Esophagus muscularis mucosa (tissue), 4 donors: ENCODE measurements around the gene SPATA46. TPM values are rescaled to one million over a fixed set of nuclear protein-coding genes. Genes with fewer than 3 reads are reported as not detected.

Source experiments
- DNase-seq: peaks from one replicate; pipeline ENCODE4 v3.0.0-alpha.2; 2017; ENCODE audit errors: extremely low spot score
- H3K27ac ChIP-seq, 4 donors: fragments of 200-600 bp; sonication (generic); replicated peaks in 1 of 4; 1 replicate in 3 of 4; 2 replicates in 1 of 4; pipeline ENCODE4 v1.5.1; 2016 to 2019; ENCODE audit warnings: mild to moderate bottlenecking in 1 of 4
- H3K27me3 ChIP-seq, 4 donors: fragments of 200-600 bp; sonication (generic); one replicate each; pipeline versions ENCODE4 v1.5.1 to v1.6.0; 2016 to 2019
- H3K36me3 ChIP-seq, 4 donors: fragments of 200-600 bp; sonication (generic); one replicate each; pipeline ENCODE4 v1.5.1; 2016 to 2019
- H3K4me1 ChIP-seq, 4 donors: fragments of 200-600 bp; sonication (generic); one replicate each; pipeline ENCODE4 v1.5.1; 2016 to 2019
- H3K4me3 ChIP-seq, 4 donors: fragments of 200-600 bp; sonication (generic); 1 replicate in 2 of 4; 2 replicates in 2 of 4; pipeline ENCODE4 v1.5.1; 2016 to 2019; ENCODE audit warnings: mild to moderate bottlenecking in 4 of 4, moderate library complexity in 1 of 4
- H3K9me3 ChIP-seq, 4 donors: fragments of 200-600 bp; sonication (generic); 1 replicate in 3 of 4; 2 replicates in 1 of 4; pipeline ENCODE4 v1.5.1; 2016 to 2019
- CTCF ChIP-seq, 3 experiments: fragments of 200-600 bp in 2 of 3; fragments of 450-650 bp in 1 of 3; sonication (generic) in 2 of 3; IDR thresholded peaks; one replicate each; pipeline ENCODE4 v1.5.1; 2017 to 2019; ENCODE audit warnings: antibody characterized with exemption in 3 of 3, mild to moderate bottlenecking in 2 of 3, moderate library complexity in 1 of 3
- EP300 ChIP-seq: sonication (generic); formaldehyde crosslinking; IDR thresholded peaks from one replicate; pipeline ENCODE4 v1.6.1; 2017; ENCODE audit warnings: antibody characterized with exemption
- POLR2A ChIP-seq: fragments of 450-650 bp; IDR thresholded peaks from one replicate; pipeline ENCODE4 v1.6.1; 2017; ENCODE audit warnings: antibody characterized with exemption, moderate library complexity, mild to moderate bottlenecking, low read depth
- POLR2AphosphoS5 ChIP-seq, 2 donors: sonication (generic); formaldehyde crosslinking; IDR thresholded peaks; one replicate each; pipeline ENCODE4 v1.6.1; 2017; ENCODE audit warnings: antibody characterized with exemption in 2 of 2
- WGBS: methylation state at CpG from one replicate; pipeline ENCODE4 v1.1.5; 2018; 5-methylcytosine and 5-hydroxymethylcytosine counted together
- intact Hi-C: fragments of 100-400 bp; cut with DNase I; formaldehyde crosslinking; loops from one replicate; pipeline ENCODE4 v1.15.1; 2023
- total RNA-seq, 4 donors: library from RNA; depleted of rRNA; stranded (reverse); fragments of >200 nt; gene quantifications; one replicate each; pipeline versions ENCODE4 v1.1.0 to v1.2.1, GENCODE V29; 2016

SPATA46 gene
- total RNA-seq, 4 donors from 2014 or later = not detected

DNA sequence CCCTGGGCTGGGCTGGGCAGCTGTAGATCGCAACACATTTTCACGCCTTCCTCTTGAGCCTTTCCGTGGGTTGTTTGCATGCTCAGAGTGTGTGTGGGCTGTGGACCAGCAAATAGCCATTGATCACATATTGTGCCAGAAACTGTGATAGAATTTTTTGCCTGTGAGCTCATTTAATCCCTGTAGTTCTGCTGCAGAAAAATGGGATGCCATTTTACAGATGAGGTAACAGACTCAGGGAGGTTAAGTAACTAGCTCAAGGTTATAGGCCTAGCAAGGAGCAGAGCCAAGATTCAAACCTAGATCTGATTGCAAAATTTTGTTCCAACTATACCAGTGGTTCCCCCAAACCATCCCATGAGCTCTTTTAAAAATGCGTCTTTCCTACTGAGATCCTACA is 10.5 kb downstream of the SPATA46 start:
- H3K9me3 ChIP-seq = no peaks in the 10 kb centered on the region
- no peaks in the 10 kb centered on the region for H3K27me3 ChIP-seq
- intact Hi-C loops = no loop called here
- H3K4me3 ChIP-seq = no peak overlapping the region
- 72% methylated on average over 4 of the region's 4 CpGs for WGBS
- H3K27ac ChIP-seq = no peak overlapping the region
- DNase-seq = no peak
- TF ChIP-seq EP300 (no peak), POLR2A (no peak), POLR2AphosphoS5 (IDR thresholded peaks at IDR 0.05) (no peak), CTCF (IDR thresholded peaks at IDR 0.05) (no peak)
- H3K36me3 ChIP-seq = peaks cover 0 to 13% (median 6%) of the 10 kb centered on the region in 4 donors
- no peaks in the 10 kb centered on the region for H3K4me1 ChIP-seq

DNA sequence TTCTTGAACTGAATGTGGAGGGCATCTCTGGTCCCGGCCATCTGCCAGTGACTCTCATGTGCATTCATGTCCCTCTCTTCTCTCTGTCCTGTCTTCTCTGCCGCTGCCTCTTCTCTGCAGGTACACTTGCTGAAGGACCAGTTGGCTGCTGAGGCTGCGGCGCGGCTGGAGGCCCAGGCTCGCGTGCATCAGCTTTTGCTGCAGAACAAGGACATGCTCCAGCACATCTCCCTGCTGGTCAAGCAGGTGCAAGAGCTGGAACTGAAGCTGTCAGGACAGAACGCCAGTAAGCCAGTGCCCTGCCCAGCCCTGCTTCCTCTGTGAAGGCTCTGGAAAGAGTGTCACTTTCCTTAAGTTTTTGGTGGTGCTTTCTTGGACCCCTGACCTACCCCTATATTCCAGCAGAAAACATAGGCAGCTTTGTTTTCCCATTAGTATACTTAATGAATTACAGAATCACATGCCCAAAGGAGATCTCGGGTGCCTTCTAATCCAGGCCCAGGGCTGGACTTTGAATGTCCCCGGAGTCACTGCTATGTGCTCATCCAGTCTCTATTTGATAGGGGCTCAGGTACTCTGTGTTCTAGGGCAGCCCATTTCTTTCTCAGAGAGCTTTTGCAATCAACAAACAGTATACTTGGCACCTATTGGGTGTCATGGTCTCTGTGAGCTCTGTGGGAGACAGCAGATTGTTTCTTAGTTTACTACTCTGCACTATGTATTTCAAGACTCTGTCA is 11.2 kb downstream of the SPATA46 start:
- 96% methylated on average over 10 of the region's 10 CpGs for WGBS
- no peak for DNase-seq
- Histone ChIP-seq H3K27me3 (no peaks in the 10 kb centered on the region), H3K27ac (no peak overlapping the region), H3K9me3 (no peaks in the 10 kb centered on the region), H3K36me3 (peaks cover 0 to 13% (median 6%) of the 10 kb centered on the region in 4 donors), H3K4me1 (no peaks in the 10 kb centered on the region), H3K4me3 (no peak overlapping the region)
- TF ChIP-seq POLR2A (no peak), EP300 (no peak), POLR2AphosphoS5 (IDR thresholded peaks at IDR 0.05) (no peak), CTCF (IDR thresholded peaks at IDR 0.05) (no peak)
- intact Hi-C loops = no loop called here

DNA sequence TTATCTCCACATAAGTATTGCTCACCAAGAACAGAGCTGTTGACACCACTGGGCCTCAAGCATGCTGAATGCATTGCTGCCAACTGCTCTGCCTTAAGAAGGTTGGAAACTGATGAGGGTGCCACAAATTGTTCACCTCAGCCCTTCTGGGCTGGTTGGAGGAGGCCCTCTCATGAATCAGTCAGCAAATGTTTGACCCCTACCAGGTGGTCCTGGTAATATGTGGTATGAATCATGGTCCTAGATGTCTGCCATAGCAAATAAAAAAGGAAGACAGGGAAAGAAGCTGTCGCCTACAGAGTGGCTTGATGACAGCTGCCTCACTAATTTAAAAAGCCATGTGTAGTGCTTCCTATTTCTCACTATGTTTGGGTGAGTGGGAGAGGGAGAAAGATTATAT is 12.2 kb downstream of the SPATA46 start:
- Histone ChIP-seq H3K9me3 (no peaks in the 10 kb centered on the region), H3K27ac (no peak overlapping the region), H3K27me3 (no peaks in the 10 kb centered on the region), H3K36me3 (peaks cover 0 to 13% (median 6%) of the 10 kb centered on the region in 4 donors), H3K4me1 (no peaks in the 10 kb centered on the region), H3K4me3 (no peak overlapping the region)
- intact Hi-C loops = no loop called here
- TF ChIP-seq POLR2AphosphoS5 (IDR thresholded peaks at IDR 0.05) (no peak), POLR2A (no peak), EP300 (no peak), CTCF (IDR thresholded peaks at IDR 0.05) (no peak)
- WGBS = 93% methylated on average over 1 of the region's 1 CpG
- no peak for DNase-seq

DNA sequence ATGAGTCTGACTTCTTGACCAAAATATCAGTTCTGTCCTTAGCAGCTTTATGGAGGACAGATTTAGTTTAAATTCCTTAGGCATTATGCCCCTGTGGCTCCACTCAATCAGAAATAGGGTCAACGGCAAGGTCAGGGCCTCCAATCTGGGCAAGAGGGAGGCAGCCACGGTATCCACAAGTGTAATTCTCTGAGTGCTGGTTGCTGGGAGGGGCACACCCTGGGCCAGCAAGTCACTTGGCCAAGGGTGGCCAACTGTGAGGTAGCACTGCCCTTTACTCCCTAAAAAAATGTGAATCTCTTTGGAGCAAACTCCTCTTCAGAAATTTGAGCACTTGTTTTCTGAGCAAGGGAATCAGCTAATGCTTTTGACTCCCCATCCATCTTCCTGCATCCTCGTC is 12.8 kb downstream of the SPATA46 start:
- 84% methylated on average over 3 of the region's 3 CpGs for WGBS
- TF ChIP-seq POLR2A (no peak), POLR2AphosphoS5 (IDR thresholded peaks at IDR 0.05) (no peak), EP300 (no peak), CTCF (IDR thresholded peaks at IDR 0.05) (no peak)

GRCh38 chr1:162361349-162361748 is 15.3 kb downstream of the SPATA46 start:
- intact Hi-C loops = no loop called here
- Histone ChIP-seq H3K4me1 (no peaks in the 10 kb centered on the region), H3K27me3 (no peaks in the 10 kb centered on the region), H3K27ac (no peak overlapping the region), H3K36me3 (peaks cover 0 to 8% (median 4%) of the 10 kb centered on the region in 4 donors), H3K9me3 (no peaks in the 10 kb centered on the region), H3K4me3 (no peak overlapping the region)
- 93% methylated on average over 5 of the region's 5 CpGs for WGBS
- TF ChIP-seq POLR2A (no peak), EP300 (no peak), CTCF (IDR thresholded peaks at IDR 0.05) (no peak), POLR2AphosphoS5 (IDR thresholded peaks at IDR 0.05) (no peak)
- no peak for DNase-seq

More for the DNA sequence above, 12.8 kb downstream of the SPATA46 start:
- H3K27me3 ChIP-seq = no peaks in the 10 kb centered on the region
- no peak for DNase-seq
- intact Hi-C loops = no loop called here
- no peaks in the 10 kb centered on the region for H3K4me1 ChIP-seq
- H3K4me3 ChIP-seq = no peak overlapping the region
- peaks cover 0 to 13% (median 6%) of the 10 kb centered on the region in 4 donors for H3K36me3 ChIP-seq
- no peaks in the 10 kb centered on the region for H3K9me3 ChIP-seq
- no peak overlapping the region for H3K27ac ChIP-seq
